ENCODE measurements around the gene ALPK1.

DNA sequence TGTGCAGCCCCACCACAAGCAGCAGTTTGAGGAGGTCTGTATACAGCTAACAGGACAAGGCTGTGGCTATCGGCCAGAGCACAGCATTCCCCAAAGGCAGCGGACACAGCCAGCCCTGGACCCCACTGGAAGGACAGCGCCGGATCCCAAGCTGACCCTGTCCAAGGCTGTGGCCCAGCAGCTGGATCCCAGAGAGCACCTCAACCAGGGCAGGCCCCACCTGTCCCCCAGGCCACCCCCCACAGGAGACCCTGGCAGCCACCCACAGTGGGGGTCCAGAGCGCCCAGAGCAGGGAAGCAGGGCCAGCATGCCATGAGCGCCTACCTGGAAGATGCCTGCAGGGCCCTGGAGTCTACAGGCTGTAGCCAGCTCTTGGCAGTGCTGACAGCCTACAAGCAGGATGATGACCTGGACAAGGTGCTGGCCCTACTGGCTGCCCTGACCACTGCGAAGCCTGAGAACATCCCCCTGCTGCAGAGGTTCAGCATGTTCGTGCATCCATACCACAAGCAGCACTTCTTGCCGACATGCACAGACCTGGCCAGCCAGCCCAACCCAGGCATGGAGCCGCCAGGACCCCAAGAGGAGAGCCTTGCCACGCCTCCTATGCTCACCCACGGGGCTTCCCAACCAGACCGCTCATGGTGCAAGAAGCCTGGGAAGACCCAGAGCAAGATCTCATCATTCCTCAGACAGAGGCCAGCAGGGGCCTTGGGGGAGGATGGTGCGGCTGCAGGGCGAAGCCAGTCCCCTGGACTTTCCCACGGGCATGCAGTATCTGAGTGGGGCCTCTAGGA lies 62.0 kb downstream of the ALPK1 start:
- TF ChIP-seq, protein P1, sequence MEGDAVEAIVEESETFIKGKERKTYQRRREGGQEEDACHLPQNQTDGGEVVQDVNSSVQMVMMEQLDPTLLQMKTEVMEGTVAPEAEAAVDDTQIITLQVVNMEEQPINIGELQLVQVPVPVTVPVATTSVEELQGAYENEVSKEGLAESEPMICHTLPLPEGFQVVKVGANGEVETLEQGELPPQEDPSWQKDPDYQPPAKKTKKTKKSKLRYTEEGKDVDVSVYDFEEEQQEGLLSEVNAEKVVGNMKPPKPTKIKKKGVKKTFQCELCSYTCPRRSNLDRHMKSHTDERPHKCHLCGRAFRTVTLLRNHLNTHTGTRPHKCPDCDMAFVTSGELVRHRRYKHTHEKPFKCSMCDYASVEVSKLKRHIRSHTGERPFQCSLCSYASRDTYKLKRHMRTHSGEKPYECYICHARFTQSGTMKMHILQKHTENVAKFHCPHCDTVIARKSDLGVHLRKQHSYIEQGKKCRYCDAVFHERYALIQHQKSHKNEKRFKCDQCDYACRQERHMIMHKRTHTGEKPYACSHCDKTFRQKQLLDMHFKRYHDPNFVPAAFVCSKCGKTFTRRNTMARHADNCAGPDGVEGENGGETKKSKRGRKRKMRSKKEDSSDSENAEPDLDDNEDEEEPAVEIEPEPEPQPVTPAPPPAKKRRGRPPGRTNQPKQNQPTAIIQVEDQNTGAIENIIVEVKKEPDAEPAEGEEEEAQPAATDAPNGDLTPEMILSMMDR (conservative IDR thresholded peaks at IDR 0.05; ENCODE audit: low read depth, low read length): no peak
- no peak for TF ChIP-seq EZH2 (IDR thresholded peaks at IDR 0.05; ENCODE audit: borderline replicate concordance, low read depth, low read length, poor library complexity, severe bottlenecking)

All from A673 (cell line).